PFSK-1 (cell line): ENCODE data around the gene C1RL.

Experiments used
- POLR2AphosphoS5 ChIP-seq: IDR thresholded peaks from 2 replicates; pipeline ENCODE4 v1.6.1; 2012; ENCODE audit warnings: low read depth, mild to moderate bottlenecking, control low read depth, low read length, moderate library complexity
- SIN3A ChIP-seq: IDR thresholded peaks from 2 replicates; pipeline ENCODE4 v1.6.1; 2012; ENCODE audit warnings: mild to moderate bottlenecking, low read length, moderate library complexity, borderline replicate concordance; ENCODE audit not compliant: insufficient read depth
- TAF1 ChIP-seq: IDR thresholded peaks from 2 replicates; pipeline ENCODE4 v1.6.1; 2012; ENCODE audit warnings: low read length, control low read depth, borderline replicate concordance; ENCODE audit not compliant: insufficient read depth
- TF ChIP-seq, protein P1 (sequence below), 2 experiments: IDR thresholded peaks; 2 replicates each; pipeline versions ENCODE4 v1.6.1 to v1.8.0; 2011 to 2012; ENCODE audit warnings: low read depth in 2 of 2, low read length in 2 of 2, control low read depth in 1 of 2, inconsistent platforms in 1 of 2, mild to moderate bottlenecking in 1 of 2, moderate library complexity in 1 of 2; ENCODE audit not compliant: insufficient read depth in 1 of 2

DNA sequence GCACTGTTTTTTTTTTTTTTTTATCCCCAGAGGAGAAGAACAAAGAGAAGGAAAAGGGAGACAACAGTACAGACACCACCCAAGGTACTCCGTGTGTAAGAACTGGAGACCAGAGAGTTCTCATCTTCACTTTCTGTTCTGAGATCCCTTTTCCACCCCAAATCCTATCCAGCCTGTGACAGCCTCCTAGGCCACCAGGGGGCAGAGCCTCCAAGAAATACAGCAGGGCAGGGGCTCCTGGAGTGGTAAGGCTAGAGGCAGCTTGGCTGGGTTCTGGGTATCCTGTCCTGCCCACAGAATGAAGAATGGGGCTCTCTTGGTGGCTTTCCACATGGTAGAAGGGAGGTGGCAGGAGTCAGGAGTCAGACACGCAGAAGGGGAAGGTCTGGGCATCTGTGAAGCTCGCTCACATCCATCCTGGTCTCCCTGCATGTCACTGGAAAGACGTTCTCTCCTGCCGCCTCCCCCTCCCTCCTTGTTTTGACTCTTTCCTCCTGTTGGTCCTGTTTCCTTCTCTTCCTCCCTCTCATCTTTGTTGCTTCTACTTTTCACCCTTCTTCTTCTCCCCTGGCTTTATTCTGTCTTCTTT lies 33.1 kb upstream of the C1RL start:
- TF ChIP-seq, protein P1, sequence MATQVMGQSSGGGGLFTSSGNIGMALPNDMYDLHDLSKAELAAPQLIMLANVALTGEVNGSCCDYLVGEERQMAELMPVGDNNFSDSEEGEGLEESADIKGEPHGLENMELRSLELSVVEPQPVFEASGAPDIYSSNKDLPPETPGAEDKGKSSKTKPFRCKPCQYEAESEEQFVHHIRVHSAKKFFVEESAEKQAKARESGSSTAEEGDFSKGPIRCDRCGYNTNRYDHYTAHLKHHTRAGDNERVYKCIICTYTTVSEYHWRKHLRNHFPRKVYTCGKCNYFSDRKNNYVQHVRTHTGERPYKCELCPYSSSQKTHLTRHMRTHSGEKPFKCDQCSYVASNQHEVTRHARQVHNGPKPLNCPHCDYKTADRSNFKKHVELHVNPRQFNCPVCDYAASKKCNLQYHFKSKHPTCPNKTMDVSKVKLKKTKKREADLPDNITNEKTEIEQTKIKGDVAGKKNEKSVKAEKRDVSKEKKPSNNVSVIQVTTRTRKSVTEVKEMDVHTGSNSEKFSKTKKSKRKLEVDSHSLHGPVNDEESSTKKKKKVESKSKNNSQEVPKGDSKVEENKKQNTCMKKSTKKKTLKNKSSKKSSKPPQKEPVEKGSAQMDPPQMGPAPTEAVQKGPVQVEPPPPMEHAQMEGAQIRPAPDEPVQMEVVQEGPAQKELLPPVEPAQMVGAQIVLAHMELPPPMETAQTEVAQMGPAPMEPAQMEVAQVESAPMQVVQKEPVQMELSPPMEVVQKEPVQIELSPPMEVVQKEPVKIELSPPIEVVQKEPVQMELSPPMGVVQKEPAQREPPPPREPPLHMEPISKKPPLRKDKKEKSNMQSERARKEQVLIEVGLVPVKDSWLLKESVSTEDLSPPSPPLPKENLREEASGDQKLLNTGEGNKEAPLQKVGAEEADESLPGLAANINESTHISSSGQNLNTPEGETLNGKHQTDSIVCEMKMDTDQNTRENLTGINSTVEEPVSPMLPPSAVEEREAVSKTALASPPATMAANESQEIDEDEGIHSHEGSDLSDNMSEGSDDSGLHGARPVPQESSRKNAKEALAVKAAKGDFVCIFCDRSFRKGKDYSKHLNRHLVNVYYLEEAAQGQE (IDR thresholded peaks at IDR 0.05; ENCODE audit: insufficient read depth in 1 of 2, low read depth in 2 of 2, low read length in 2 of 2) = no peak
- TF ChIP-seq POLR2AphosphoS5 (no peak), TAF1 (no peak), SIN3A (no peak)
